Right kidney (tissue), 1 donor: ENCODE measurements around the gene HAGHL.

Source experiments
- DNase-seq: peaks from one replicate; pipeline ENCODE4 v3.0.0-alpha.2; 2016

The HAGHL gene

GRCh38 chr16:720447-720989 lies 6.4 kb upstream of the HAGHL start:
- DNase-seq = no peak

- DNase-seq = peak; percentile 98
Observed at GRCh38 chr16:720990-721764, 5.7 kb upstream of the HAGHL start, which contains the start of gene ANTKMT. ANTKMT (plus strand) TSS chr16:721146; CDS start chr16:721275, 129 bp downstream.

- no peak for DNase-seq
Observed at GRCh38 chr16:721765-722540, 5.0 kb upstream of the HAGHL start.

- no peak for DNase-seq
Observed at GRCh38 chr16:722835-723633, 3.9 kb upstream of the HAGHL start.

GRCh38 chr16:723695-724094 lies 3.2 kb upstream of the HAGHL start:
- DNase-seq = no peak

GRCh38 chr16:724188-725040 lies 2.5 kb upstream of the HAGHL start:
- DNase-seq = no peak

GRCh38 chr16:725041-725376 lies 1.9 kb upstream of the HAGHL start:
- no peak for DNase-seq

GRCh38 chr16:725463-726187 lies 1.3 kb upstream of the HAGHL start:
- no peak for DNase-seq

- DNase-seq = no peak
Observed at GRCh38 chr16:726188-726437, 793 bp upstream of the HAGHL start.

GRCh38 chr16:727291-727977 lies 528 bp downstream of the HAGHL start:
- peak; percentile 51 for DNase-seq

- peak; percentile 65 for DNase-seq
Observed at GRCh38 chr16:728131-728889, 1.4 kb downstream of the HAGHL start.

- DNase-seq = no peak
Observed at GRCh38 chr16:728890-729744, 2.2 kb downstream of the HAGHL start.

GRCh38 chr16:729768-730665 lies 3.1 kb downstream of the HAGHL start:
- DNase-seq = no peak

- DNase-seq = no peak
Observed at GRCh38 chr16:730666-731509, 4.0 kb downstream of the HAGHL start.

GRCh38 chr16:732332-732731 lies 5.4 kb downstream of the HAGHL start:
- DNase-seq = no peak

GRCh38 chr16:732936-733335 lies 6.0 kb downstream of the HAGHL start:
- no peak for DNase-seq
